ENCODE results near the gene FAP.

Gene FAP

GRCh38 chr2:162219426-162219825 is 23.8 kb downstream of the FAP start:
- Mint-ChIP-seq H3K4me3 (no peak overlapping the region), H3K27me3 (peaks cover 12% of the 10 kb centered on the region), H3K36me3 (no peaks in the 10 kb centered on the region), H3K4me1 (no peaks in the 10 kb centered on the region), H3K9me3 (no peaks in the 10 kb centered on the region), H3K27ac (no peak overlapping the region)

GRCh38 chr2:162217598-162217997 is 25.6 kb downstream of the FAP start:
- H3K4me3 Mint-ChIP-seq = no peak overlapping the region
- H3K4me1 Mint-ChIP-seq = no peaks in the 10 kb centered on the region
- no peaks in the 10 kb centered on the region for H3K36me3 Mint-ChIP-seq
- peaks cover 11% of the 10 kb centered on the region for H3K27me3 Mint-ChIP-seq
- H3K27ac Mint-ChIP-seq = no peak overlapping the region
- H3K9me3 Mint-ChIP-seq = no peaks in the 10 kb centered on the region

- Mint-ChIP-seq H3K4me1 (no peaks in the 10 kb centered on the region), H3K27ac (no peak overlapping the region), H3K9me3 (no peaks in the 10 kb centered on the region), H3K27me3 (peaks cover 4% of the 10 kb centered on the region), H3K4me3 (no peak overlapping the region), H3K36me3 (no peaks in the 10 kb centered on the region)
These were observed 28.1 kb downstream of the FAP start for GRCh38 chr2:162215162-162215561.

- H3K36me3 Mint-ChIP-seq = no peaks in the 10 kb centered on the region
- H3K27me3 Mint-ChIP-seq = no peaks in the 10 kb centered on the region
- H3K4me3 Mint-ChIP-seq = no peak overlapping the region
- H3K4me1 Mint-ChIP-seq = no peaks in the 10 kb centered on the region
- no peaks in the 10 kb centered on the region for H3K9me3 Mint-ChIP-seq
- H3K27ac Mint-ChIP-seq = no peak overlapping the region
These were observed 30.9 kb downstream of the FAP start for GRCh38 chr2:162212366-162212765.

- Mint-ChIP-seq H3K4me3 (no peak overlapping the region), H3K27ac (no peak overlapping the region), H3K27me3 (no peaks in the 10 kb centered on the region), H3K9me3 (no peaks in the 10 kb centered on the region), H3K4me1 (no peaks in the 10 kb centered on the region), H3K36me3 (no peaks in the 10 kb centered on the region)
These were observed 31.5 kb downstream of the FAP start for GRCh38 chr2:162211732-162212131.

GRCh38 chr2:162210385-162210784 is 32.9 kb downstream of the FAP start:
- no peak overlapping the region for H3K4me3 Mint-ChIP-seq
- H3K27me3 Mint-ChIP-seq = no peaks in the 10 kb centered on the region
- H3K27ac Mint-ChIP-seq = no peak overlapping the region
- no peaks in the 10 kb centered on the region for H3K36me3 Mint-ChIP-seq
- H3K4me1 Mint-ChIP-seq = no peaks in the 10 kb centered on the region
- no peaks in the 10 kb centered on the region for H3K9me3 Mint-ChIP-seq

GRCh38 chr2:162202203-162202602 is 41.0 kb downstream of the FAP start:
- Mint-ChIP-seq H3K27me3 (peaks cover 10% of the 10 kb centered on the region), H3K4me3 (no peak overlapping the region), H3K4me1 (no peaks in the 10 kb centered on the region), H3K9me3 (no peaks in the 10 kb centered on the region), H3K36me3 (no peaks in the 10 kb centered on the region), H3K27ac (no peak overlapping the region)

GRCh38 chr2:162200636-162201035 is 42.6 kb downstream of the FAP start:
- Mint-ChIP-seq H3K36me3 (no peaks in the 10 kb centered on the region), H3K9me3 (no peaks in the 10 kb centered on the region), H3K27ac (no peak overlapping the region), H3K4me3 (no peak overlapping the region), H3K27me3 (peaks cover 10% of the 10 kb centered on the region), H3K4me1 (no peaks in the 10 kb centered on the region)

- Mint-ChIP-seq H3K4me1 (no peaks in the 10 kb centered on the region), H3K27me3 (peaks cover 10% of the 10 kb centered on the region), H3K36me3 (no peaks in the 10 kb centered on the region), H3K27ac (no peak overlapping the region), H3K4me3 (no peak overlapping the region), H3K9me3 (no peaks in the 10 kb centered on the region)
These were observed 43.3 kb downstream of the FAP start for GRCh38 chr2:162199913-162200312.

- Mint-ChIP-seq H3K27ac (no peak overlapping the region), H3K4me3 (no peak overlapping the region), H3K36me3 (no peaks in the 10 kb centered on the region), H3K27me3 (peaks cover 8% of the 10 kb centered on the region), H3K9me3 (no peaks in the 10 kb centered on the region), H3K4me1 (no peaks in the 10 kb centered on the region)
These were observed 45.0 kb downstream of the FAP start for GRCh38 chr2:162198239-162198638.

- H3K9me3 Mint-ChIP-seq = no peaks in the 10 kb centered on the region
These were observed 46.0 kb downstream of the FAP start for GRCh38 chr2:162197069-162197825.

GRCh38 chr2:162196638-162197037 is 46.6 kb downstream of the FAP start:
- Mint-ChIP-seq H3K27me3 (peaks cover 17% of the 10 kb centered on the region), H3K9me3 (no peaks in the 10 kb centered on the region), H3K4me1 (no peaks in the 10 kb centered on the region), H3K27ac (no peak overlapping the region), H3K36me3 (no peaks in the 10 kb centered on the region), H3K4me3 (no peak overlapping the region)

More at GRCh38 chr2:162197069-162197825, 46.0 kb downstream of the FAP start:
- Mint-ChIP-seq H3K4me1 (no peaks in the 10 kb centered on the region), H3K36me3 (no peaks in the 10 kb centered on the region), H3K27ac (no peak overlapping the region), H3K4me3 (no peak overlapping the region), H3K27me3 (peaks cover 15% of the 10 kb centered on the region)

- Mint-ChIP-seq H3K27ac (no peak overlapping the region), H3K27me3 (peaks cover 17% of the 10 kb centered on the region), H3K9me3 (no peaks in the 10 kb centered on the region), H3K36me3 (no peaks in the 10 kb centered on the region), H3K4me1 (no peaks in the 10 kb centered on the region), H3K4me3 (no peak overlapping the region)
These were observed 54.8 kb downstream of the FAP start for GRCh38 chr2:162188451-162188850.

GRCh38 chr2:162185541-162186232 is 57.6 kb downstream of the FAP start:
- H3K4me1 Mint-ChIP-seq = no peaks in the 10 kb centered on the region
- H3K36me3 Mint-ChIP-seq = no peaks in the 10 kb centered on the region
- peaks cover 5% of the 10 kb centered on the region for H3K27me3 Mint-ChIP-seq
- no peak overlapping the region for H3K4me3 Mint-ChIP-seq
- no peaks in the 10 kb centered on the region for H3K9me3 Mint-ChIP-seq
- H3K27ac Mint-ChIP-seq = no peak overlapping the region

- H3K27ac Mint-ChIP-seq = no peak overlapping the region
- H3K4me1 Mint-ChIP-seq = no peaks in the 10 kb centered on the region
- no peaks in the 10 kb centered on the region for H3K36me3 Mint-ChIP-seq
- H3K9me3 Mint-ChIP-seq = no peaks in the 10 kb centered on the region
- peaks cover 5% of the 10 kb centered on the region for H3K27me3 Mint-ChIP-seq
- no peak overlapping the region for H3K4me3 Mint-ChIP-seq
These were observed 58.3 kb downstream of the FAP start for GRCh38 chr2:162184821-162185450.

GRCh38 chr2:162184359-162184758 is 58.9 kb downstream of the FAP start:
- Mint-ChIP-seq H3K9me3 (no peaks in the 10 kb centered on the region), H3K4me1 (no peaks in the 10 kb centered on the region), H3K27me3 (peaks cover 5% of the 10 kb centered on the region), H3K27ac (no peak overlapping the region), H3K36me3 (no peaks in the 10 kb centered on the region), H3K4me3 (no peak overlapping the region)

Measured in activated naive CD4-positive, alpha-beta T cell treated with anti-CD3 and anti-CD28 coated beads, Interleukin-2, amount 50 U/mL, for 24 hours (primary cell).